ENCODE results near the gene FAM118B.
"Not testable (repeated sequence)": the region's sequence is repeated elsewhere in the genome, so short reads cannot be mapped to it uniquely, and the experiment has no call there.

FAM118B gene

DNA sequence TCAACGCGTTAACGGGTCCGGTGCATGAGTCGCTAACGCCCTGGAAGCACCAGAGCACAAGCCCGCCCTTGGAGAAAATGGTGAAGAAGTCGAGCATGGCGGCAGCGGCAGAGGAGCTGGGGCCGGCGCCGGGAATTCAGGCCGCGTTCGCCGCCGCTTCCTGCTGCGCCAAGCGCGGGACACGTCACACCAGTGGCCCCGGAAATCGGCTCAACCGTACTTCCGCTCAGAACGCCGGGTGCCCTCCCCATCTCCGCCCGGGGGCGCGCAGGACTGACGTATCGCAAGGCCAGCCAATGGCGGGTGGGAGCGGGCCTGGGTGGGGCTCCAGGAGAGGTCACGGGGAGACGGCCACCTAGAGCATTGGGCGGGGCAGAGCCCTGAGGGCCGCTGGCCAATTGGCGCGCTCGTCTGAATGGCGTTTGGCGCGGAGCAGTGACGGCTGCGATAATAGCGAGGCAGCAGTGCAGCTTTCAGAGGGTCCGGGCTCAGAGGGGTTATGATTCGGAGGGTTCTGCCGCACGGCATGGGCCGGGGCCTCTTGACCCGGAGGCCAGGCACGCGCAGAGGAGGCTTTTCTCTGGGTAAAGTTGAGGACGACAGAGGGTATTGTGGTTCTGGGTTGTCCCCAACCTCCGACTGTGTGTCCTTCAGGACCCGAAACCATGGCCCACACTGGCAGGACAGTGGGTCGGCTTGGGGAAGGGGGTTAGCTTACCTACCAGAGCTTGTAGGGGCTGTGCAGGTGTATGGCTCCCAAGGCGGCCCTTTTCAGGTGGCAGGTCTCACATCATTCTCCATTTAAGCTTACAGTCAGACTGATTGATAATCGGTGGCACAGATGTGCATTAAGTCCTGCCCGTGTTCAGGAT, 57.4 kb downstream of the FAM118B start, which contains the start of the genes FOXRED1 and SRPRA:
FOXRED1 (plus strand) TSS at position 447 of the 872 bp plus-strand sequence; CDS start at position 500, 53 bp downstream.
SRPRA (minus strand) TSS at position 188 of the 872 bp plus-strand sequence; CDS start at position 97, 91 bp downstream.
- DNase-seq (ENCODE audit: low read depth, low spot score): peak; percentile 100

DNA sequence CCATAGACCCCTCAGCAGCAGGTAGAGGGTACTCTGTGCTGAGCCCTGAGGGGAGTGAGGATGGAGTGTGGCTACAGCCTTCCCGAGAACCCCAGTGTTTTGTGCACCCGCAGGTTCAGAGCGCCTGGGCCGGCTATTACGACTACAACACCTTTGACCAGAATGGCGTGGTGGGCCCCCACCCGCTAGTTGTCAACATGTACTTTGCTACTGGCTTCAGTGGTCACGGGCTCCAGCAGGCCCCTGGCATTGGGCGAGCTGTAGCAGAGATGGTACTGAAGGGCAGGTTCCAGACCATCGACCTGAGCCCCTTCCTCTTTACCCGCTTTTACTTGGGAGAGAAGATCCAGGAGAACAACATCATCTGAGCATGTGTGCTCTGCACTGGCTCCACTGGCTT, 65.7 kb downstream of the FAM118B start:
- no peak for DNase-seq (ENCODE audit: low read depth, low spot score)

DNA sequence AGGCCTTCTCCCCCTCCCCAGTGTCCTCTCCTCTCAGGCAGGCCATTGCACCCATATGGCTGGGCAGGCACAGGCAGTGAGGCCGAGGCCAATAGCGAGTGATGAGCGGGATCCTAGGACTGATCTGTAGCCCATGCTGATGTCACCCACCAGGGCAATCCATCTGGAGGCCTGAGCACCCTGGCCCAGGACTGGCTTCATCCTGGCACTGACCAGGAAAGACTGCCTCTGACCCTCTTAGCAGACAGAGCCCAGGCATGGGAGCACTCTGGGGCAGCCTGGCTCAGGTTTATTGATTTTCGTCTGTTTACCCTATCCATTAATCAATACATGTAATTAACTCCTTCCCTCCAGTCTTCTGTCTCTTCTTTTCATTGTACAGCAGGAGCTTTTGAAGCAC, 66.2 kb downstream of the FAM118B start:
- DNase-seq (ENCODE audit: low read depth, low spot score): no peak

GRCh38 chr11:126279191-126279590, 67.6 kb downstream of the FAM118B start:
- DNase-seq (ENCODE audit: low read depth, low spot score): no peak

- DNase-seq (ENCODE audit: low read depth, low spot score): no peak
Observed at GRCh38 chr11:126280595-126280994, 69.0 kb downstream of the FAM118B start.

DNA sequence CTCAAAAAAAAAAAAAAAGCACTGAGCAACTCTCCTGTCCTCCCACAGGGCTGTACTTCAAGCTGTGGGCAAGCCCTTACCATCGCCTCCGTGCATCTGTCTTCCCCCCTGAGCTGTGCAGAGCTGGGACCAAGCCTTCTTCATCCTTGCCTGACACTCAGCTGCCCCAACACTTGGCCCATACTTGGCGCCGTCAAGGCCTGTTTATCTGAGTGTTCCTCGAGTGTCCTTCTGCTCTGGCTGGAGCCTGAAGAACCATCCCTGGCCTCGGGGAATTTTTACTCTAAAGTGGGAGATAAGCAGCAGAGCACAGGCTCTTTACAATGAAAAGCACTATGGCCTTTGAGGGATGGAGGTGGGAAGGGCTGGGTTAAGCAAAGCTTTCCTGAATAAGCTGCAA, 69.7 kb downstream of the FAM118B start:
- DNase-seq (ENCODE audit: low read depth, low spot score): no peak

DNA sequence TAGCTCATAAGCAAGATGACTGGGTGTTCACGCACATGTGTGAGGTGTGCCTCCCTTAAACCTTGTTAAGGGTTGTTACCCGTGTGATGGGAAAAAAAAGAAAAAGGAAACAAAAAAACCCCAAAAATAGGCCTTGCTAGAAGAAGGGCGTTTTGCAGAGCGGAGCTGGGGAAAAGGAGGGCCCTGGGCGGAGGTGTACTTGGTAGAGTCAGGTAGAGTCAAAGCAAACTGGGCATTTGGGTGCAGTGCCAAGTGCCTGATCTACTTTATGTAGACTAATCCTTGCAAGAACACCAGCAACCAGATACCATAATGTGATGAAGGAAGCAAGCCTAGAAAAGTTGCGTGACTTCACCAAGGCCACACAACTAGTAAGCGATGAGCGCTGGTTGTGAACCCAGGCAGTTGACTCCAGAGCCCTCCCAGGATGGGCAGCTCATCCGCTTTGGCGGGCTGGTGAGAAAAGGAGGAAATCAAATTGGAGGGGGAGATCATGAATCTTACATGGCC, 70.1 kb downstream of the FAM118B start:
- DNase-seq (ENCODE audit: low read depth, low spot score): no peak

DNA sequence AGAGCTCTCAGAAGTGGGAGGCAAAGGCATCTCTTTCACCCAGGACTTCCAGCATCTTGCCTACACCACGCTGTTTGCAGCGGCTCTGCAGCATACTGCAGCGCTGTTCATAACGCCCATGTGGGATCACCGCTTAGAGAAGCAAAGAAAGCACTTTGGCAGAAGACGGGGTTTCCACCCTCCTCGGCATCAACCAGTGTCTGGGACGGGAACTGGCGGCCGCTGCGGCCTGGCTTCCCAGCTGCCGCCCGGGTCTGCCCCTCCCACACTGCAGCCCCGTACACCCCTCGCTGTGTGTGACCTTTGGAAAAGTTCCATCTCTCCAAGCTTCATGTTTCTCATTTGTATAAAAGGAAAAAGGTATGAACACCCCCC, 70.8 kb downstream of the FAM118B start:
- peak; percentile 49 for DNase-seq (ENCODE audit: low read depth, low spot score)

GRCh38 chr11:126282736-126283591, 71.4 kb downstream of the FAM118B start, which contains the start of gene TIRAP:
Gene TIRAP, plus strand, starts transcription at chr11:126283093. Its CDS starts 7,802 bp downstream, at chr11:126290895.
- DNase-seq (ENCODE audit: low read depth, low spot score): peak; percentile 58

- no peak for DNase-seq (ENCODE audit: low read depth, low spot score)
Observed at GRCh38 chr11:126284829-126285228, 73.2 kb downstream of the FAM118B start.

GRCh38 chr11:126288237-126288636, 76.7 kb downstream of the FAM118B start:
- no peak for DNase-seq (ENCODE audit: low read depth, low spot score)

DNA sequence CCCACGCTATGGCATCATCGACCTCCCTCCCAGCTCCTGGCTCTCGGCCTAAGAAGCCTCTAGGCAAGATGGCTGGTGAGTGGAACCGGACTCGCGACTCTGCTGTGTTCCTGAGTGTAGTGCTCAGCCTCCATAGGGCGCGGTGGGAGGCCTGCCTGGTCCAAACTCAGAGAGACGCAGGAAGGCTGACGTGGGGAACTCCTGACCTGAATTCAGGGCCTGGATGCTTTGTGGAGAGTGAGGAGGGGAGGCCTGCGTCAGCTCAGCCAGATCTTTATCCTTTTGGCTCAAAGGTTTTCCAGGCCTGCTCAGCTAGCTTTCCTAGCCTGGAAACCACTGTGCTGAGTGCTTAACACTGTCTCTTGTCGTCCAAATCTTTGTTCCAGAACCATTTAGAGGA, 79.3 kb downstream of the FAM118B start:
- no peak for DNase-seq (ENCODE audit: low read depth, low spot score)

DNA sequence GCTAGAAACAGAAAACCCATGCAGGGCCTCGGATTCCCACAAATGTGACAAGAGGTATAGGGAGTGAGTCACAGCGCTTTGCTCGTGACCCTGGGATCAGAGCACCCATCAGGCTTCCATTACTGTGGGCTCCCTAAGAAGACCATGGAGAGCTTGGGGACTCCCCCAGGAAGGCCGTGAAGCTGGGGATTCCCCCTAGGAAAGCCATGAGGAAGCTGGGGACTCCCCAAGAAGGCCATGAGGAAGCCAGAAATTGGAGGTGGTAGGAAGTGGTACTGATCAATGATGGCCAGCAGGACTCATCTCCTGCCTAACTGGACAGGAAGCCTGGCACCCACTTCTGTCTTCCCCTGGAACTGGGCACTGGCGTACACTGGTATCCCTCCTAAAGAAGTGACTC, 82.1 kb downstream of the FAM118B start:
- no peak for DNase-seq (ENCODE audit: low read depth, low spot score)

DNA sequence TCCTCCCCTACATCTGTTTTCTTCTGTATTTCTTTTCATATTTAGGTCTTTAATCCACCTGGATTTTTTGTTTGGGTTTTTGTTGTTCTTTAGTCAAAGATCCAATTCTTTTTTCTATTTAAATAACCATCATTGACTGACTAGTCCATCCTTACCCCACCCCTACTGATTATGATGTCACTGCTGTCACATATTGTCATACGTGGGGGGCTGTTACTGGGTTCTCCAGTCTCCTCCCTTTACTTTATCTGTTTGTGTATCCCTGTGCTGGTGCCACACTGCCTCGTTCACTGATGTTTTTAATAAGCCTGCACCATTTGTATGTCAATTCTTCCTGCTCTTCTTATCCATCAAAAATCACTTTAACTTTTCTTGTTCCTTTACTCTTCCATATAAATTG, 85.4 kb downstream of the FAM118B start:
- DNase-seq (ENCODE audit: low read depth, low spot score): no peak

DNA sequence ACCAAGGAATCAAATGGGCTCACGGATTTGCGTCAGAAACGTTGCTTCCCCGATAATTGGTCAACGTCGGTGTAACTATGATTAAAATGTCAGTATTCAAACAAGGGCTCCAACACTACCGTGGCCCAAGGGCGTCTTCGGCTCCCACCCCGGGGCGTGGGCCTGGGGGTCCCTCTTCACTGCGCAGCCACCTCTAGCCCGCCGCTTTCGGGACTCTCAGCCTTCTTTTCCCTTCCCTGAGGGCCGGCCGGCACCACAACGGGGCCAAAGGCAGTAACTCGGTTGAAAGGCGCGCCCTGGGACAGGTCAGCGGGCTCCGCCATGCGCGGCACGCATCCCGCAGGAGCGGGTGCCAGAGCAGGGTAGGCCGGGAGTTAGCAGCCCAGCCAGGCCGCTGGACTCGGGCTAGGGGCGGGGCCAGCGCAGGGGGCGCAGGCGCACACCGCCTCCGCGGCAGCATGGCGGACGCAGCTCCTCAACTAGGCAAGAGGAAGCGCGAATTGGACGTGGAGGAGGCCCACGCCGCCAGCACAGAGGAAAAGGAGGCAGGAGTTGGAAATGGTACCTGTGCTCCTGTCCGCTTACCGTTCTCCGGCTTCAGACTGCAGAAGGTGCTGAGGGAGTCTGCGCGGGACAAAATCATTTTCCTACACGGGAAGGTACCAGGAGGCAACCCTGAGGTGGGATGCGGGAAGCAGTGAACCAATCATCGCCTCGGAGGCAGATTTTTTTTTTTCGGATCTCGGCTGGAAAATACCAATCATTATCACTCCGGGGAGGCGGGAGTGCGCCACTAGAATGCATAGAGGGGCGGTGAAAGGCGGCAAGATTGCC, 92.3 kb downstream of the FAM118B start, which contains the start of gene DCPS:
DCPS (plus strand) TSS at position 438 of the 834 bp plus-strand sequence; CDS start at position 459, 21 bp downstream.
- DNase-seq (ENCODE audit: low read depth, low spot score): peak; percentile 96

DNA sequence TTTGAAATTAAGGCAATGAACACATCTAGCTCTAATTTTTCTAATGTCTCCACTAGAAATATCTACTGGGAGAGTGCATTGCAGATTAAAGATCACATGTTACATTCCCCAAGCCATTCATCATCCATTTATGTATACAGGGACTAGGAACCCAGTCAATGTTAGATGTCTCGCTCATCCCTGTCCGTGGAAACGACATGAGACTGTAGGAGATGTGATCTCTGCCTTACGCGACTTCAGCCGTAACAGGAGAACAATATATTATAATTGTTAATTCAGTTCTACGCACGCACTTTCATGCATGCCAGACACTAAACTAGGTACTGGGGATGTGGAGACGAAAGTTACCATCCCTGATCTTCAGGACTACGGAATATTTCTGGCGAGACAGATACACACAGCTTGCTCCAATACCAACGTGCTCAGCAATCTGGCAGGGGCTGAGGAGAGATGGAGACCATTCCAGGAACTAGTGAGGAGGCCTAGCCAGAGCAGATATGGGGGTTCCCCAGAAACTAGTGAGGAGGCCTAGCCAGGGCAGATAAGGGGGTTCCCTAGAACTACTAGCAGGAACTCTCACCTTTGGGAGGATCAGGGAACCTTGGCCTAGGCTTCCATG, 93.0 kb downstream of the FAM118B start:
- no peak for DNase-seq (ENCODE audit: low read depth, low spot score)

DNA sequence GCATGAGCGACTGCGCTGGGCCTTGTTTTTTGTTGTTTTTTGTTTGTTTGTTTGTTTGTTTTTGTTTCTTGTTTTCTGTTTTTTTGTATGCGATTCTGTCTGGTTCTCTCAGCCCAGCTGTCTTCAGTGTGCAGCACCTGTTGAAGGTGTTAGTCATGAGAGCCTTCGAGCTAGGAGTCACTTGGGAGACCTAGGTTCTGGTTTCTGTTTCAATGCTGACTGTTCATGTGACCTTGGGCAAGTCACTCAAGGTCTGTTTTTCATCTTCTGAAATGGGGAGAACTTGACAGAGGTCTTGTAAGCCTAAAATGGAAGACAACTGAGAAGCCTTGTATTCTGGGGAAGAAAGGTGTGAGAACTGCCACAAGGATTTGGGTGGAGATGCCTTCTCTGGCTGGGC, 94.1 kb downstream of the FAM118B start:
- DNase-seq (ENCODE audit: low read depth, low spot score): no peak

DNA sequence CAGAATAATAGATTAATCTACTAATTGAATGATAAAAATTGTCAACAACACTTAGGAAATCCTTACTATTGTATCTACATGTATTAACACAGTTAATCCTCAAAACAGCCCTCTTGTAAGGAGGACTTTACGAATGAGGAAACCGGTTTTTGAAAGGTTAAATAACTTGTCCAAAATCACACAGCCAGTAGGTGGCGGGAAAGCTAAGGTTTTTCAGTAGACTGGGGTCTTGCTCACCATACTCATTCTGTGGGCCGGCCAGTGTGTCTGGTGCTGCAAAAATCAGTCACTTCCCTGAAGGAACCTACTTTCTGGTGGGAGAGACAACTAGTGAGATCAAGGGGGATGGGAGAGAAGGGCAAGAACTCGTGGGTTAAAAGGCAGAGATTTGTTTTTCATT, 96.1 kb downstream of the FAM118B start:
- DNase-seq (ENCODE audit: low read depth, low spot score): peak; percentile 52

DNA sequence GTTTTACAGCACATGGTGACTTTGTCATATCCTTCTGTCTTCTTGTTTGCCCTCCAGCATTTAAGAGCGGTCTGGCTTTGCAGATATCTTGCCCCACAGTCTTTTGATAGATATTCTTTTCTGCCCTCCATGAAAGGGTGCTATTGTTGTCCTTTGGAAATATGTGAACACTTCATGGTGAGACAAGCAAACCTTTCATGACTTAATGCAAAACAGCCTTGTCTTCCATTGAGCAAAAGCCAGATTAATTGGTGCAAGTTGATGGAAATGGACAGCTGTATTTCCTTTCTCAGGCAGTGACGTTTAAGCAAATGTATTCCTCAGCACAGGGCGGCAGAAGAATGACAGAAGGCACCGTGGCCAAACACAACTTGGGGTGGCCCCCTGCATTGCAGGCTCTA, 96.7 kb downstream of the FAM118B start:
- DNase-seq (ENCODE audit: low read depth, low spot score): no peak

- DNase-seq (ENCODE audit: low read depth, low spot score): not testable (repeated sequence)
Observed at GRCh38 chr11:126308771-126309170, 97.2 kb downstream of the FAM118B start.

Data from ELF-1 (cell line).